Cardiac septum (tissue), 1 donor: ENCODE results near the gene CD83. TPM values are rescaled to one million over a fixed set of nuclear protein-coding genes. Genes with fewer than 3 reads are reported as not detected.
"Not testable (repeated sequence)": the region's sequence is repeated elsewhere in the genome, so short reads cannot be mapped to it uniquely, and the experiment has no call there.

Experiments
- DNase-seq: peaks from one replicate; pipeline ENCODE4 v3.0.0-alpha.2; 2020; ENCODE audit warnings: low spot score
- intact Hi-C: fragments of 100-400 bp; cut with DNase I; formaldehyde crosslinking; loops from one replicate; pipeline ENCODE4 v1.14.0; 2022
- long read RNA-seq: library from polyadenylated mRNA; unstranded; transcript quantifications from one replicate; pipeline ENCODE4 v2.0.0, GENCODE V29; 2021
- total RNA-seq: library from RNA; stranded (reverse); fragmentation: NEBNext Ultra II Directional; extraction: Animal tissue kit (Norgen Biotek cat#: 25700); gene quantifications from one replicate; pipeline ENCODE4 v1.2.1, GENCODE V29; 2021
- donor health status: DM: no; HTN: no; CAD: no.

The CD83 gene, protein sequence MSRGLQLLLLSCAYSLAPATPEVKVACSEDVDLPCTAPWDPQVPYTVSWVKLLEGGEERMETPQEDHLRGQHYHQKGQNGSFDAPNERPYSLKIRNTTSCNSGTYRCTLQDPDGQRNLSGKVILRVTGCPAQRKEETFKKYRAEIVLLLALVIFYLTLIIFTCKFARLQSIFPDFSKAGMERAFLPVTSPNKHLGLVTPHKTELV
- 1.7 TPM for total RNA-seq
- long read RNA-seq, partial matches to known transcripts = 2 of 5 reads
- long read RNA-seq, other reads (novel, unspliced or antisense) = 1 of 5 reads

DNA sequence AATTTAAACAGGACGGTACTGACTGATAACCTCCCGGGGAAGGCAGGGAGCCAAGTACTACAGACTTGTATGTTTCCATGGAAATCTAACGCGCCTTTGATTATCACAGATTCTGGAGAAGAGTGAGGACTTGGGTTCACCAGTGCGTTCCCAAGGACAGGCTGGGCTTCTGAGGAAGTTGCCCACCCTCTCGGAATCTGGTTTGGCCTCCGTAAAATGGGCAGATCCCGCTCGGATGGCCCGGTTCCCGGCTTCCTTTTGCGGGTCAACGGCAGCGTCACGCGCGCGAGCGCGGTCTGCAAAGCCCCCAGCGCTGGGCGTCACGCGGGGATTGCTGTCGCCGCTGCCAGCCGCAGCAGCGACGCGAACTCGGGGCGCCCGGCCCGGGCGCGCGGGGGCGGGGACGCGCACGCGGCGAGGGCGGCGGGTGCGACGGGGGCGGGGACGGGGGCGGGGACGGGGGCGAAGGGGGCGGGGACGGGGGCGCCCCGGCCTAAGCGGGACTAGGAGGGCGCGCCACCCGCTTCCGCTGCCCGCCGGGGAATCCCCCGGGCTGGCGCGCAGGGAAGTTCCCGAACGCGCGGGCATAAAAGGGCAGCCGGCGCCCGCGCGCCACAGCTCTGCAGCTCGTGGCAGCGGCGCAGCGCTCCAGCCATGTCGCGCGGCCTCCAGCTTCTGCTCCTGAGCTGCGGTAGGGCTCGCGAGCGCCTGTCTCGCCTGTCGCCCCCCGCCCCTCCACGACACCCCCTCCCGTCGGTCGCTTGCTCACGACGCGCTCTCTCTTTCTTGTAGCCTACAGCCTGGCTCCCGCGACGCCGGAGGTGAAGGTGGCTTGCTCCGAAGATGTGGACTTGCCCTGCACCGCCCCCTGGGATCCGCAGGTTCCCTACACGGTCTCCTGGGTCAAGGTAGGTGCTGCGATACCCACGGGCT, at the start of gene CD83:
TSS of gene CD83 (plus strand) at position 615 of the 933 bp plus-strand sequence. CDS start at position 655, 40 bp downstream.
- intact Hi-C loops = no loop called here
- DNase-seq = peak; percentile 88

DNA sequence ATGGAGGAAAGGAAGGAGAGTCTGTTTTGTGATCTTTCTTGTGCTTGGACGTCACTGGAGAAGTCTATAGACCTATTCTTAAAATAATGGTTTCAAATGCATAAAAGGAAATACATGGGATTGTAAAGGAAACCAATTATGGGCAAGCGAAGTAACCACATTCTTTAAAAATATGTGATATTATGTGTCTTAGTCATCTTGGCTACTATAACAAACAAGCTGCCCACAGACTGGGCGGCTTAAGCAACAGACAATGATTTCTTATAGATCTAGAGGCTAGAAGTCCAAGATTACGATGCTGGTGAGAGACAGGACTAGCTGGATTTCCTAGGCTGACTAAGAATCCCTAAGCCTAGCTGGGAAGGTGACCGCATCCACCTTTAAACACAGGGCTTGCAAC, 49.4 kb upstream of the CD83 start:
- DNase-seq = no peak
- intact Hi-C loops = loop anchor here (5.0 kb wide), 1 partner anchor 271 kb away; no protein-coding TSS in a partner anchor

DNA sequence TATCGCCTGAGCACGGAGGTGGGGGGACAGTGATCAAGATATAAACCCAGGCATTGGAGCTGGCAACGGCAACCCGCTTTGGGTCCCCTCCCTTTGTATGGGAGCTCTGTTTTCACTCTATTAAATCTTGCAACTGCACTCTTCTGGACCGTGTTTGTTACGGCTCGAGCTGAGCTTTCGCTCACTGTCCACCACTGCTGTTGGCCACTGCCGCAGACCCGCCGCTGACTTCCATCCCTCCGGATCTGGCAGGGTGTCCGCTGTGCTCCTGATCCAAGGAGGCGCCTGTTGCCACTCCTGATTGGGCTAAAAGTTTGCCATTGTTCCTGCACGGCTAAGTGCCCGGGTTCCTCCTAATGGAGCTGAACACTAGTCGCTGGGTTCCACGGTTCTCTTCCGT, 48.9 kb upstream of the CD83 start:
- DNase-seq = no peak

GRCh38 chr6:14070457-14070856, 47.1 kb upstream of the CD83 start:
- intact Hi-C loops = no loop called here
- DNase-seq = no peak

More for the DNA sequence above, 48.9 kb upstream of the CD83 start:
- intact Hi-C loops = loop anchor here (5.0 kb wide), 1 partner anchor 271 kb away; no protein-coding TSS in a partner anchor

DNA sequence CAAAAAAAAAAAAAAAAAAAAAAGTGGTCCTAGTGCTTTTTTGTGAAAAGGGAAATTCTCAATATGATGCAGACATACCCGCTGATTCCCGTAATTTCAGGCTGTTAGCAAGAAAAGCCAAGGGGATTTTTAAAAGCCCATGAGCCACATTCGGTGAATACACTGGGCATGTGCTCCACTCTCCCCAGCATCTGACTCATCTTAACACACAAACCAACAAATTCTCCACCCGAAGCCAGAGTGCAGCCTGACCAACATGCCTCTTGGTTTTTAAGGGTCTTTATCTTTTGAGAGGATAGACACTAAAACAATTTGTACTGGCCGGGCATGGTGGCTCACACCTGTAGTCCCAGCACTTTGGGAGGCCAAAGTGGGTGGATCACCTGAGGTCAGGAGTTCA, 45.5 kb upstream of the CD83 start:
- intact Hi-C loops = no loop called here
- DNase-seq = no peak

- DNase-seq, intact Hi-C loops: not testable (repeated sequence)
Measured at GRCh38 chr6:14073561-14074354, 43.8 kb upstream of the CD83 start.

- intact Hi-C loops = no loop called here
- DNase-seq = no peak
Measured at GRCh38 chr6:14074476-14075094, 43.0 kb upstream of the CD83 start.

- no peak for DNase-seq
Measured at GRCh38 chr6:14075095-14075503, 42.5 kb upstream of the CD83 start.

GRCh38 chr6:14077193-14077867, 40.2 kb upstream of the CD83 start:
- intact Hi-C loops = no loop called here
- DNase-seq = no peak

More at GRCh38 chr6:14075095-14075503, 42.5 kb upstream of the CD83 start:
- intact Hi-C loops = no loop called here

DNA sequence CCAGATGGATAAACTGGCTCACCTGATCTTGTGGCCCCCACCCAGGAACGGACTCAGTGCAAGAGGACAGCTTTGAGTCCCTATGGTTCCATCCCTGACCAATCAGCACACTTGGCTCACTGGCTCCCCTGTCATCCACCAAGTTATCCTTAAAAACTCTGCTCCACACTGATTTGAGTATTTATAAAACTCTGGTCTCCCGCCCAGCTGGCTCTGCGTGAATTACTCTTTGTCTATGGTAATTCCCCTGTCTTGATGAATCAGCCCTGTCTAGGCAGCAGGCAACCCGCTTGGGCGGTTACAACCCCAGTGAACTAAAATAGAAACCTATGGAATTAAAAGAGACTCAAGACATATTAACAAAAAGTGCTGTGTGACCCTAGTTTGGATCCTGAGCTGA, 38.1 kb upstream of the CD83 start:
- intact Hi-C loops = no loop called here
- DNase-seq = no peak

GRCh38 chr6:14079971-14080370, 37.6 kb upstream of the CD83 start:
- intact Hi-C loops = no loop called here
- DNase-seq = no peak

GRCh38 chr6:14081126-14081525, 36.4 kb upstream of the CD83 start:
- no peak for DNase-seq
- intact Hi-C loops = no loop called here

DNA sequence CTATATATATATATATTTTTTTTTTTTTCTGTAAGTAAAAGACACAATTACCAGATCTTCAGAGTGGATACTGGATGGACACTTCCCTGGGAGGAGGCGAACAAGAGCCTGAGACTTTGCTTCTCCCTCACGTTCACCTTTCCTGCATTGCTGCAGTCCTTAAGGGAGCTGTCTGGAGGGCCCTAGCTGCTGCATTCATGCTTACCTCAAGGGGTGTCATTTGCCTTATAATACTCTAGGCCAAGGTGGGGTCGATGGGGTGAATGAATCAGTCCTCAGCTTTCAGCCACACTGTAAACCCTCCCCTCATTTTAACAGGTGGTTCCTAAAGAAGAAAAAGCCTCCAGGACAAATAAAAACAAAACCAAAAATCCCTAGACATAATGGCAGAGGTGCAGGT, 34.8 kb upstream of the CD83 start:
- intact Hi-C loops = no loop called here
- no peak for DNase-seq

- intact Hi-C loops = no loop called here
- no peak for DNase-seq
Measured at GRCh38 chr6:14083262-14083661, 34.3 kb upstream of the CD83 start.

DNA sequence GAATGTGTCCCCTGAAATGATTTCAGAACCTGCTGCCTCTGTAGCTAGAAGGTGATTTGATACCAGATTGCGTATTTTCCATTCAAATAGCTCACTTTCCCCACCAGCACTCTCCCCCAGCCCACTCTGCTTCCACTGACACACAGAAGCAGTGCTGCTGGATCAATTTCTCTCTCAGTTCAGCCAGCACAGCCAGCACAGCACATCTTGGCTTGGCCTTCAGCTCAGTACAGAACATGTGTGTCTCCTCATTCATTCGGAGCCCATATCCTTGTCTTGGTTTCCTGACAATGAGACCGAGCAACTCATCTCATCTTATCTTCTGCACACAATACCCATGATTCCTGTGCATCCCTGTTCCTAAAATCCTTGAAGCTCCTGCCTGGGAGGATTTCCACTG, 33.8 kb upstream of the CD83 start:
- DNase-seq = no peak
- intact Hi-C loops = no loop called here

DNA sequence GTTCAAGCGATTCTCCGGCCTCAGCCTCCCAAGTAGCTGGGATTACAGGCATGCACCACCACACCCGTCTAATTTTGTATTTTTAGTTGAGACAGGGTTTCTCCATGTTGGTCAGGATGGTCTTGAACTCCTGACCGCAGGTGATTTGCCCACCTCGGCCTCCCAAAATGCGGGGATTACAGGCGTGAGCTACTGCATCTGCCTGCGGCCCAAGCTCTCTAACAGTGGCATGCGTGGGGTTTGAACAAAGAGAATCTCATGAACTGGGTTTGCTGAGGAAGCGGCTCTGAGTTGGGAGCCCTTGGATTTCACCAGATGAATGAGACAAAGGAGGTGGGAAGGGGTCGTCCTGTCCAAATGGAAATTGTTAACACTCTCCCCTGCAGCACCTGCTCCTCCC, 33.2 kb upstream of the CD83 start:
- intact Hi-C loops = no loop called here

DNA sequence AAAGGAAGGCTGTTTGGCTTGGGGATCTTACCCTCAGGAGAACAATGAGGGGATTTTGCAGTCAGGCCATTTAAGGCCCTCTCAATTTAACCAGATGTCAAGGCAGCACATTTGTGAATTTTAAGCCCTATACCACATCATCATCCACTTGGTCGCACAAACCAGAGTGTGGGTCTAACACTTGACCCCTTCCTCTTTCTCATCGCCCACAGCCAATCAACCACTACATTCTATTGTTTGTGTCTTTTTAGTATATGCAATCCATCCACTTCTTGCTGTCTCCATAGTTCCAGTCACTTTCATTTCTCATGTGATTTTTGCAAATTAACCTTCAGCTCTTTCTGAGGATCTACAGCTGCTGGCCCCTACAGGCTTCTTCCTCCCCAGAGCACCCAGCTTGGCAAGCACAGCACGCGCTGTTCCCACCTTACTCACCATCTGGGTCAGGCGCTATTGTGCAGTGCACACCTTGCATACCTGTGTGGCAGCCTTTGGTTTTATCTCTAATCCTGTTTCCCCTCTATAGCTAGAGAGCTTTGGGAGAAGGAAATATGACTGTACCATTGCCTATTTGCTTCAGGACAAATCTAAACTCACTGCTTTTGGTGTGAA, 32.3 kb upstream of the CD83 start:
- no peak for DNase-seq
- intact Hi-C loops = no loop called here

More for the DNA sequence above, 33.2 kb upstream of the CD83 start:
- DNase-seq = no peak

- intact Hi-C loops = no loop called here
- DNase-seq = no peak
Measured at GRCh38 chr6:14086701-14087100, 30.9 kb upstream of the CD83 start.
